ENCODE results near the gene ATP8A1. TPM values are rescaled to one million over a fixed set of nuclear protein-coding genes. Genes with fewer than 3 reads are reported as not detected.

The ATP8A1 gene
- total and polyA plus RNA-seq, 2 of the 8 experiments (the other 6 are each of a cell fraction or from before 2014, with no cell fraction given): 3.7 to 14.9 TPM

DNA sequence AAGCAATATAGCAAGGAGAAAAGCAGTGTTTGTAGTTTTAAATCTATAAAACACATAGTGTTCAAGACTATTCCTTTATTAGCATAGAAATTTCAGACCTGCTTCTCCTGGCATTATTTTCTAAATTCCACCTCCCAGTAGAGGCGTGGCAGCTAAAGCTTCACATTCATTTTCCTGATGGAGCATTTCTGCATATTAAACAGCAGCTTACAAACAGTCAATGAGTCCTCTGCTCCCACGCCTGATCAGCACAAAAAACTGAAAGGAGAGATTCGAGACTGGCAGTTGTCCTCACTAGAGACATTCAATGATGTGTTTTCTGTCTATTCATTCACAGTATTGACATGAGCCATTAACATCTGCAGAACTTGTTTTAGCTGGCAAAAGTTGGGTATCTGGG, 198.2 kb downstream of the ATP8A1 start:
- no peak overlapping the region for H2AFZ ChIP-seq (ENCODE audit: low read length)
- H3K23me2 ChIP-seq (ENCODE audit: low read depth, low read length): no peaks in the 10 kb centered on the region
- H2AK5ac ChIP-seq (ENCODE audit: low read depth, low read length): no peak overlapping the region
- ChIA-PET CTCF (ENCODE audit: partially characterized antibody) (interaction anchor here (1.3 kb wide), 1 partner anchor 11 kb away, joined by 7 read pairs; no protein-coding TSS in a partner anchor), POLR2A (ENCODE audit: partially characterized antibody) (no interaction called here)
- H3K9me3 ChIP-seq (ENCODE audit: insufficient read depth in 2 of 2, low read depth in 1 of 2, low read length in 1 of 2): no peaks in the 10 kb centered on the region
- no peak overlapping the region for H4K8ac ChIP-seq (ENCODE audit: extremely low read depth, insufficient read depth, low read length)
- 56% methylated on average over 3 of the region's 3 CpGs; no CpG with 5 or more reads in 1 of the 2 experiments for WGBS, 2 experiments (ENCODE audit: extremely low coverage in 1 of 2, insufficient coverage in 1 of 2, insufficient read length in 1 of 2, insufficient replicate concordance in 2 of 2, low coverage in 1 of 2, low lambda C conversion rate in 2 of 2, missing lambda C conversion rate in 1 of 2)
- H3K79me2 ChIP-seq (ENCODE audit: control insufficient read depth in 1 of 2, insufficient read depth in 2 of 2, low read length in 2 of 2): no peaks in the 10 kb centered on the region
- DNase-seq (ENCODE audit: low read depth in 1 of 2, low spot score in 2 of 2) (no peak), FAIRE-seq (no peak)
- no peak overlapping the region for H3K23ac ChIP-seq (ENCODE audit: insufficient read length)
- no peaks in the 10 kb centered on the region for H4K20me1 ChIP-seq (replicated peaks in 1 of 2; ENCODE audit: control insufficient read depth in 1 of 2, insufficient read depth in 2 of 2, low read length in 2 of 2)
- H3K9ac ChIP-seq (replicated peaks in 1 of 4; ENCODE audit: extremely low read depth in 1 of 4, low read depth in 3 of 4, low read length in 3 of 4): no peak overlapping the region
- H3K56ac ChIP-seq (replicated peaks; ENCODE audit: insufficient read length, low read depth, low read length): no peak overlapping the region
- no peak overlapping the region for H4K91ac ChIP-seq (replicated peaks; ENCODE audit: insufficient read length, low read length)
- no peak overlapping the region for H3K27ac ChIP-seq (ENCODE audit: low read depth, low read length)
- H2BK5ac ChIP-seq (ENCODE audit: low read depth, low read length): no peak overlapping the region
- peaks cover 2 to 13% (median 4%) of the 10 kb centered on the region in 4 experiments; a peak in 3 of 7 replicates for H3K4me1 ChIP-seq (replicated peaks in 1 of 4; ENCODE audit: control insufficient read depth in 3 of 4, insufficient read depth in 4 of 4, low read length in 3 of 4)
- no peak overlapping the region for H3K4me3 ChIP-seq (ENCODE audit: extremely low read depth in 1 of 4, insufficient read depth in 2 of 4, low read depth in 3 of 4, low read length in 4 of 4)
- no peak overlapping the region for H2BK12ac ChIP-seq (ENCODE audit: low read depth, low read length)
- no peaks in the 10 kb centered on the region for H3K79me1 ChIP-seq (ENCODE audit: low read depth, low read length)
- no peak overlapping the region for H3K14ac ChIP-seq (ENCODE audit: insufficient read length)
- H3K36me3 ChIP-seq (ENCODE audit: control insufficient read depth in 2 of 4, insufficient read depth in 4 of 4, low read length in 3 of 4): no peaks in the 10 kb centered on the region
- peak overlapping the region; percentile 28; the same call in 1 of the 2 replicates for H3K18ac ChIP-seq (ENCODE audit: extremely low read depth, low read length)
- H2BK120ac ChIP-seq (replicated peaks; ENCODE audit: low read depth, low read length): no peak overlapping the region
- H3K27me3 ChIP-seq (replicated peaks in 1 of 4; ENCODE audit: control insufficient read depth in 3 of 4, extremely low read depth in 1 of 4, insufficient read depth in 3 of 4, low read length in 3 of 4): no peaks in the 10 kb centered on the region
- no peak overlapping the region for H3K4me2 ChIP-seq (ENCODE audit: insufficient read depth in 1 of 2, low read depth in 2 of 2, low read length in 2 of 2)
- H2BK15ac ChIP-seq (ENCODE audit: low read length): no peak overlapping the region
- H3K4ac ChIP-seq (replicated peaks; ENCODE audit: insufficient read length, low read depth, low read length): no peak overlapping the region
- no peak overlapping the region for H4K5ac ChIP-seq (ENCODE audit: insufficient read length, low read depth, low read length)
- no peak overlapping the region for H2BK20ac ChIP-seq (ENCODE audit: low read length)
- TF ChIP-seq SIRT6 (IDR thresholded peaks at IDR 0.05; ENCODE audit: low read length): no peak
- no peak for TF ChIP-seq CBX8 (IDR thresholded peaks at IDR 0.05; ENCODE audit: borderline replicate concordance, low read depth, low read length)
- TF ChIP-seq RAD21 (IDR thresholded peaks at IDR 0.05 in 1 of 2, conservative IDR thresholded peaks at IDR 0.05 in 1 of 2; ENCODE audit: low read depth in 2 of 2, low read length in 2 of 2): no peak
- TF ChIP-seq, protein P1, sequence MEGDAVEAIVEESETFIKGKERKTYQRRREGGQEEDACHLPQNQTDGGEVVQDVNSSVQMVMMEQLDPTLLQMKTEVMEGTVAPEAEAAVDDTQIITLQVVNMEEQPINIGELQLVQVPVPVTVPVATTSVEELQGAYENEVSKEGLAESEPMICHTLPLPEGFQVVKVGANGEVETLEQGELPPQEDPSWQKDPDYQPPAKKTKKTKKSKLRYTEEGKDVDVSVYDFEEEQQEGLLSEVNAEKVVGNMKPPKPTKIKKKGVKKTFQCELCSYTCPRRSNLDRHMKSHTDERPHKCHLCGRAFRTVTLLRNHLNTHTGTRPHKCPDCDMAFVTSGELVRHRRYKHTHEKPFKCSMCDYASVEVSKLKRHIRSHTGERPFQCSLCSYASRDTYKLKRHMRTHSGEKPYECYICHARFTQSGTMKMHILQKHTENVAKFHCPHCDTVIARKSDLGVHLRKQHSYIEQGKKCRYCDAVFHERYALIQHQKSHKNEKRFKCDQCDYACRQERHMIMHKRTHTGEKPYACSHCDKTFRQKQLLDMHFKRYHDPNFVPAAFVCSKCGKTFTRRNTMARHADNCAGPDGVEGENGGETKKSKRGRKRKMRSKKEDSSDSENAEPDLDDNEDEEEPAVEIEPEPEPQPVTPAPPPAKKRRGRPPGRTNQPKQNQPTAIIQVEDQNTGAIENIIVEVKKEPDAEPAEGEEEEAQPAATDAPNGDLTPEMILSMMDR (IDR thresholded peaks at IDR 0.05; ENCODE audit: control extremely low read depth in 1 of 3, insufficient read depth in 1 of 3, low read depth in 1 of 3, low read length in 3 of 3): no peak
- TF ChIP-seq SUZ12 (IDR thresholded peaks at IDR 0.05; ENCODE audit: low read length): no peak
- no peak for TF ChIP-seq JUN (IDR thresholded peaks at IDR 0.05; ENCODE audit: low read depth, low read length)
- TF ChIP-seq TAF7 (optimal IDR thresholded peaks at IDR 0.05; ENCODE audit: borderline replicate concordance, low read depth, low read length): no peak
- TF ChIP-seq EP300 (IDR thresholded peaks at IDR 0.05; ENCODE audit: borderline replicate concordance in 1 of 2, low read depth in 2 of 2, low read length in 2 of 2): no peak
- no peak for TF ChIP-seq BACH1 (IDR thresholded peaks at IDR 0.05; ENCODE audit: low read length)
- no peak for TF ChIP-seq CTBP2 (IDR thresholded peaks at IDR 0.05; ENCODE audit: borderline replicate concordance, insufficient read depth, insufficient read length, low read length)
- TF ChIP-seq SP2 (IDR thresholded peaks at IDR 0.05; ENCODE audit: low read length): no peak
